GM10847 (cell line): ENCODE results near the gene OTOF.

Experiments used
- POLR2A ChIP-seq: IDR thresholded peaks from 2 replicates; pipeline ENCODE4 v1.6.1; 2011; ENCODE audit not compliant: insufficient read length; ENCODE audit errors: extremely low read depth

The OTOF gene

GRCh38 chr2:26510344-26510973, 32.5 kb upstream of the OTOF start:
- TF ChIP-seq POLR2A = no peak

- TF ChIP-seq POLR2A = no peak
Measured at GRCh38 chr2:26509141-26509540, 31.2 kb upstream of the OTOF start.

GRCh38 chr2:26507932-26508331, 30.0 kb upstream of the OTOF start:
- TF ChIP-seq POLR2A = no peak

GRCh38 chr2:26507088-26507487, 29.2 kb upstream of the OTOF start:
- TF ChIP-seq POLR2A = no peak

DNA sequence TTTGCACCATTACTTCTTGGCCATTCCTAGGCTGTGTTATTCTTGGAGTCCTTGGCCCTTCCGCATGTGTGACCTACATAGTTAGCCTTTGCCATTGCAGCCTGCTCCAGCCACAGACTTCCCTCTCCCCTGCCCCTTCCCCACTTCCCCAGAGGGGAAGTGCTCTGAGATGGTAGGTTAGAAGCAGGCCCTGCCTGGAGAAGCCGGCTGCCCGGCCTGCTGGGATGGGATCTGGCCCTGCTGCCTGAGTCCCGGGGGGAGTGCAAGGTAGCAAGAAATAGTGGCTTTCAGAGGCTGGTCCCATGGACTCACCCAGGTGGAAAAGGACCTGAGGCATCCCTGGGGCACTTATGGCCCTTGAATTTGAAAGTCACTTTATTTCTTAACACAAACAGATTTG, 28.4 kb upstream of the OTOF start:
- TF ChIP-seq POLR2A = no peak

- no peak for TF ChIP-seq POLR2A
Measured at GRCh38 chr2:26504002-26504401, 26.1 kb upstream of the OTOF start.

DNA sequence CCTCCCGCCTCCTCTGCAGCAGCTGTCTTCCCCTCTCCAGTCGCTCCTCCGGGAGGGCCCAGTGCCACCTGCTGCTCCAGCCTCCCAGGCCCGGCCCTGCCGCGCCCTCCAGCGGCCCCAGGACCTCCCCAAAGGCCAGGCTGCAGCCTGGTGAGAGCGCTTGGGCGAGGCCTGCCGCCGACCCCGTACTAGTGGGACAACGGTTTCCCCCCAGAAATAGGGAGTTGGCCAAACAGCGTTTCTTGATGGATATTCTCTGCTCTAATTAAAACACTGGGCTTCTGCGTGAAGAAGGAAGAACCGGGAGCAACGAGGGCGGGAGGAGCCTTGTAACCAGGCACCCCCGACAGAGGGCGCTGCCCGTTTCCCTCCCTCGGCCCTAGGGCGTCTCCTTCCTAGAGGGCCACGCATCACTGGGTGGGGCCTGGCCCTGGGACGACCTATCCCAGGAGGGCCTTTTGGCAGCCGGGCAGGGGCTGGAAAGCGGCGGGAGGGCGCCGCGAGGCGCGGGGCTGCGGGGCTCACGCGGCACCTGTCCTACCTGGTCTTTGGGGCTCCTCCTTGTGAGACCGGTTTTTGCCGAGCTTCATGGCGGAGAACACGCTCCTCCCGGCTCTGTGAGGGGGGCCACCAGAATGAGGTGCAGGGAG, 25.4 kb upstream of the OTOF start:
- no peak for TF ChIP-seq POLR2A

- TF ChIP-seq POLR2A = no peak
Measured at GRCh38 chr2:26500406-26500805, 22.5 kb upstream of the OTOF start.

- no peak for TF ChIP-seq POLR2A
Measured at GRCh38 chr2:26495705-26496297, 17.9 kb upstream of the OTOF start.

- no peak for TF ChIP-seq POLR2A
Measured at GRCh38 chr2:26494891-26495290, 17.0 kb upstream of the OTOF start.

DNA sequence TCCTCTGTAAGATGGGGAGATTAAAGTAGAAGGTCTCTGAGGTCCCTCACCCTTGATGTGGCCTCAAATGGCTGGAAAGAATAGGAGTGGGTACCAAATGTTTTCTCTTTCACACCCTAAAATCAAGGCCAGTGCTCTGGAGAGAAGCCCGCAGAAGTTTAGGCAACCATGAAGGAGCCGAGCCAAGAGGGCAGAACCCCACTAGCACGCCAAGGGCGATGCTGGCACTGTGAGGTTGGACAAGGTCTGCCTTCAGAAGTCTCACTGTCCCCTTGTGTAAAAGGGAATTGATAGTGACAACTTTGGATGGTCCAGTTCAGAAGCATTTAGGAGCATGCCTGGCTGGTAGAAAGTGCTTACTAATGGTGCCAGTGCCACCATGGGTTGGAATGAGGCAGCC, 16.3 kb upstream of the OTOF start:
- no peak for TF ChIP-seq POLR2A

GRCh38 chr2:26493566-26493965, 15.6 kb upstream of the OTOF start:
- TF ChIP-seq POLR2A = no peak

DNA sequence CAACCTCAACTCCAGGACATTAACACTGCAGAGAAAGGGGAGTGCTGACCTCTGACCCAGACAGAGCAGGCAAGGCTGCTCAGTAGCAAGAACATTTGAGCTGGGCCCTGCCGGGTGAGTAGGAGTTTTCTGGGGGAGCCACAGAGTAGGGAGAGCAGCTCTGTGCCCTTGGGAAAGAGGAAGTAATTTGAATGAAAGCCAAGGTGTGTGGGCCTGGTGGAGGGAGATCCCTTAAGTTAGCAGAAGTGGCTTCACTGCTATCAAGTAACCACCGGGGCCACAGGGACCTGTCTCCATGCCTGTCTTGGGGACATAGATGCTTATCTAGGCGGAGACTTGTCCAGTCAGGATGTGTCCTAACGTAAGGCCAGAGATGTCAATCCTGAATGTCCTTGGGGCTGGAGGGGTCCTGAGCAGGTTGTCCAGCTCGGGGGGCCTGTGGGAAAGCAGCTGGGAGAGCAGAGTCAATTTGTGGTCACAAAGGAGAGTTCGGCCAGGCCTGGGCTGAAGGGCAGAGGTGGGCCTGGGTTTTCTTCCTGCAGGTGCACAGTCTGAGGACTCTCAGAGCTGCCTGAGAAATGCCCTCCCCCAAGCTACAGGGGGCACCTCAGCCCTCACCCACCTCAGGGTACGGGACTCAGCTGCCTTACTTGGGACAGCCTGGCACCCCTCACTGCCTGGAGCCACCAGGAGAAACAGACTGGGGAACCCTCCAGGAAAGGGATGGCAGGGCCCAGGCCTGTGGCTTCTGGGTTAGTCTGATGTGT, 15.0 kb upstream of the OTOF start:
- no peak for TF ChIP-seq POLR2A

GRCh38 chr2:26491563-26492167, 13.7 kb upstream of the OTOF start:
- TF ChIP-seq POLR2A = no peak

- TF ChIP-seq POLR2A = no peak
Measured at GRCh38 chr2:26489213-26489850, 11.4 kb upstream of the OTOF start.
